ENCODE measurements around the gene THOC5. TPM values are rescaled to one million over a fixed set of nuclear protein-coding genes. Genes with fewer than 3 reads are reported as not detected.

The THOC5 gene
- total and polyA plus RNA-seq, 2 experiments from 2014 or later = 23.0 to 27.7 TPM

DNA sequence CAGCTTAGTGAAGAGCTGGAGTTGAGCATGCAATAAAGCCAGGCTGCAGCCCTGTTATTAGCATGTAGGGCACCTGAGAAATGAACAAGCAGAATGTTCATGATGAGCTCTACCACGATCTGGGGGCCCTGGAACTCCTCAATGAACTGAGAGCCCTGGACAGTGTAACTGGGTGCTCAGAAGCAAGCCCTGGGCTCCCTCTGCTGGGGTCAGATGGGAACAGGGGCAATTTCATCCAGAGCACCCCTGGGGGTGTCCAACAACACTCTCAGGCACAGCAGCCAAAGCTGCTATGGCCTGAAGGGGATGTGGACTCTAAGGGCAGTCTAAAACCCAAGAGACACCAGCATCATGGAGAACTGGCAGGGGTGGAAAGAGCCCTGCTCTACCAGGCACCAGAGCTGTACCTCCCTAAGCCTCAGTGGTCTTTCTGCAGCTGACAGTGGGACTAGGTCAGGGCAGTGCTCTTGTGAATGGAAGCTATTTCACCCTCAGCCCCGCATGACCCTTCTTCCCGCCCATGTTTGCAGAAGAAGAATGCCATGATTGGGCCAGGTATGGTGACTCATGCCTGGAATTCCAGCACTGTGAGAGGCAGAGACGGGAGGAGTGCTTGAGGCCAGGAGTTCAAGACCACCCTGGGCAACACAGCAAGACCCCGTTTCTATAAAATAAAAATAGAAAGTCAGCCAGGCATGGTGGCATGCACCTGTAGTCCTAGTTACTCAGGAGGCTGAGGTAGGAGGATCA lies 28.9 kb downstream of the THOC5 start:
- Histone ChIP-seq H3K9me2 (replicated peaks; ENCODE audit: insufficient read depth) (no peaks in the 10 kb centered on the region), H3K36me3 (replicated peaks; ENCODE audit: insufficient read depth, low read depth) (no peaks in the 10 kb centered on the region), H3K27ac (no peak overlapping the region), H3K4me2 (no peak overlapping the region), H3K79me2 (no peaks in the 10 kb centered on the region), H3K27me3 (no peaks in the 10 kb centered on the region), H2AFZ (no peak overlapping the region), H3K9me3 (ENCODE audit: low read depth) (no peaks in the 10 kb centered on the region), H4K20me1 (ENCODE audit: insufficient read depth, poor library complexity, severe bottlenecking) (no peaks in the 10 kb centered on the region), H3K4me1 (ENCODE audit: insufficient read depth) (no peaks in the 10 kb centered on the region), H3K4me3 (no peak overlapping the region)
- 68% methylated on average over 5 of the region's 5 CpGs for WGBS (ENCODE audit: low lambda C conversion rate, missing lambda C conversion rate)
- DNase-seq (ENCODE audit: low spot score) = peak; percentile 29
- TF ChIP-seq EZH2phosphoT487 (IDR thresholded peaks at IDR 0.05; ENCODE audit: low read depth, severe bottlenecking, unreplicated experiment) (no peak), EZH2 (IDR thresholded peaks at IDR 0.05; ENCODE audit: borderline replicate concordance) (no peak), CTCF (IDR thresholded peaks at IDR 0.05; ENCODE audit: poor library complexity) (peak; percentile 36)

DNA sequence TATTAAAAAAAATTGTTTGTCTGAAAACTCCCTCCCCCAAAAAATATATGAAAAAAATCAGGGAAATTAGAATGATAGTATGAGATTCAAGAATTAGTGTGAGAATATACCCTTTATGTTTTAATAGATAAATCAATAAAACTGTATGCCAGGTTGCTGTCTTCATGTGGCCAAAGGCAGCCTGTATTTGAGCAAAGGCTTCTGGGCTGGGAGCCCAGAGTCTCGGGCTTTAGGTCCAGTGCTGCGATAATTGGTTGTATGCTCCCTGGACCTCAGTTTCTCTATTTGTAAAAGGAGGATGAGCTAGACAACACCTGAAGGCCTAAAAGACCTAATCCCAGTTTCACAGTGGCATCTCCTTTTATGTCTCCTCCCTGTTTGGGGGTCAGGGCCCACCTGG lies 29.8 kb downstream of the THOC5 start:
- H4K20me1 ChIP-seq (ENCODE audit: insufficient read depth, poor library complexity, severe bottlenecking) = no peaks in the 10 kb centered on the region
- H3K27me3 ChIP-seq = no peaks in the 10 kb centered on the region
- H3K9me3 ChIP-seq (ENCODE audit: low read depth) = no peaks in the 10 kb centered on the region
- H2AFZ ChIP-seq = no peak overlapping the region
- H3K4me1 ChIP-seq (ENCODE audit: insufficient read depth) = no peaks in the 10 kb centered on the region
- no peak overlapping the region for H3K27ac ChIP-seq
- 94% methylated on average over 2 of the region's 2 CpGs for WGBS (ENCODE audit: low lambda C conversion rate, missing lambda C conversion rate)
- H3K4me2 ChIP-seq = no peak overlapping the region
- TF ChIP-seq EZH2phosphoT487 (IDR thresholded peaks at IDR 0.05; ENCODE audit: low read depth, severe bottlenecking, unreplicated experiment) (no peak), EZH2 (IDR thresholded peaks at IDR 0.05; ENCODE audit: borderline replicate concordance) (no peak)
- H3K9me2 ChIP-seq (replicated peaks; ENCODE audit: insufficient read depth) = no peaks in the 10 kb centered on the region
- H3K4me3 ChIP-seq = no peak overlapping the region
- H3K79me2 ChIP-seq = no peaks in the 10 kb centered on the region
- no peaks in the 10 kb centered on the region for H3K36me3 ChIP-seq (replicated peaks; ENCODE audit: insufficient read depth, low read depth)
- no peak for DNase-seq (ENCODE audit: low spot score)

DNA sequence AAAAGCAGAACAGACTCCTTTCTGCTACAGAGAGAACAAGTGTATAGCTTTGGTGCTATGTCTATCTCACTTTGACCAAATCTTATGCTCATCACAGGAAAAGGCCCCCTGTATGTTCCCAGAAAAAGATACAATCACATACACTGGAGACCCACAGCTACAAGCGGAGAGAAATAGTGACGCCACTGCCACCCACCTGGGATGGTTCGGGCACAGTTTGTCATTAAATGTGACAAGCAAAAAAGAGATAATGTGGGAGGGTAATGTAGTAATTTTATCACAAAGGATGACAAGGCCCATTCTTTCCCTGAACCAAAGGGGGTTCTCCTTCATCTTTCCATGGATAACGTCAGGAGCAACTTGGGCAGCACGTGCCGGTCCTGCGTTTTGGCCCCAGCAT lies 32.0 kb downstream of the THOC5 start:
- no peak for DNase-seq (ENCODE audit: low spot score)
- H3K27me3 ChIP-seq = no peaks in the 10 kb centered on the region
- no peak overlapping the region for H3K27ac ChIP-seq
- H2AFZ ChIP-seq = no peak overlapping the region
- no peak overlapping the region for H3K4me3 ChIP-seq
- H3K4me2 ChIP-seq = no peak overlapping the region
- WGBS (ENCODE audit: low lambda C conversion rate, missing lambda C conversion rate) = 98% methylated on average over 7 of the region's 7 CpGs
- H4K20me1 ChIP-seq (ENCODE audit: insufficient read depth, poor library complexity, severe bottlenecking) = no peaks in the 10 kb centered on the region
- TF ChIP-seq EZH2phosphoT487 (IDR thresholded peaks at IDR 0.05; ENCODE audit: low read depth, severe bottlenecking, unreplicated experiment) (no peak), EZH2 (IDR thresholded peaks at IDR 0.05; ENCODE audit: borderline replicate concordance) (no peak), CTCF (IDR thresholded peaks at IDR 0.05; ENCODE audit: poor library complexity) (no peak)
- H3K36me3 ChIP-seq (replicated peaks; ENCODE audit: insufficient read depth, low read depth) = no peaks in the 10 kb centered on the region
- no peaks in the 10 kb centered on the region for H3K4me1 ChIP-seq (ENCODE audit: insufficient read depth)
- no peaks in the 10 kb centered on the region for H3K9me3 ChIP-seq (ENCODE audit: low read depth)
- no peaks in the 10 kb centered on the region for H3K9me2 ChIP-seq (replicated peaks; ENCODE audit: insufficient read depth)
- no peaks in the 10 kb centered on the region for H3K79me2 ChIP-seq

DNA sequence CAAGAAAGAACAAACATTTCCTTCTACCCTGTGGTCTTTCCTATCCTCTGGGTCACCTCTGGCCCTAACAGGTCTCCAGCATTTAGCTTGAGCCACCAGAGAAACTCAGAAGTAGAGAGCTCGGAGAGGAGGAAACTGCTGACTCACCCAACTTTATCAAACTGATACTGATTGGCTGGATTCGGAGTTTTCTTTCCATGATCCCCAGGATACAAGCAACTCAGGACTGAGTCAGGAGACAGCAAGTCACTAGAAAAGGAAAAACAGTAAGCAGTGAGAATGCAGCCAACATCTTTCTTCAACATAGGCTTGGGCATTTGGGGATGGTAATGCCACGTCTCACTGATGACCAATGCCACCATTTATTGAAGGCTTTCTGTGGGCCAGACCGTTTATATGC lies 32.7 kb downstream of the THOC5 start:
- no peaks in the 10 kb centered on the region for H3K27me3 ChIP-seq
- H3K4me3 ChIP-seq = no peak overlapping the region
- no peak overlapping the region for H3K4me2 ChIP-seq
- H3K27ac ChIP-seq = no peak overlapping the region
- H3K9me3 ChIP-seq (ENCODE audit: low read depth) = no peaks in the 10 kb centered on the region
- no peaks in the 10 kb centered on the region for H4K20me1 ChIP-seq (ENCODE audit: insufficient read depth, poor library complexity, severe bottlenecking)
- no peaks in the 10 kb centered on the region for H3K79me2 ChIP-seq
- no peak for DNase-seq (ENCODE audit: low spot score)
- no peak overlapping the region for H2AFZ ChIP-seq
- 84% methylated on average over 4 of the region's 4 CpGs for WGBS (ENCODE audit: low lambda C conversion rate, missing lambda C conversion rate)
- TF ChIP-seq EZH2 (IDR thresholded peaks at IDR 0.05; ENCODE audit: borderline replicate concordance) (no peak), CTCF (IDR thresholded peaks at IDR 0.05; ENCODE audit: poor library complexity) (no peak)
- H3K9me2 ChIP-seq (replicated peaks; ENCODE audit: insufficient read depth) = no peaks in the 10 kb centered on the region
- no peaks in the 10 kb centered on the region for H3K36me3 ChIP-seq (replicated peaks; ENCODE audit: insufficient read depth, low read depth)
- H3K4me1 ChIP-seq (ENCODE audit: insufficient read depth) = no peaks in the 10 kb centered on the region

All from hepatocyte (in vitro differentiated cells).